HepG2 (cell line): ENCODE measurements around the gene JADE2. TPM values are rescaled to one million over a fixed set of nuclear protein-coding genes. Genes with fewer than 3 reads are reported as not detected.

ENCODE experiments used
- MAFK ChIP-seq, 2 experiments: IDR thresholded peaks in 1 of 2; conservative IDR thresholded peaks in 1 of 2; 2 replicates each; pipeline ENCODE4 v1.6.1; 2011; ENCODE audit warnings: improper control_type of control experiment in 2 of 2, low read length in 2 of 2
- NCOA1 ChIP-seq: sonication (generic); formaldehyde crosslinking; IDR thresholded peaks from 2 replicates; pipeline ENCODE4 v1.9.0; 2021; ENCODE audit warnings: missing genetic modification reagents
- NR1H2 ChIP-seq: sonication (generic); formaldehyde crosslinking; IDR thresholded peaks from 2 replicates; pipeline ENCODE4 v1.8.1; 2022; ENCODE audit warnings: low read depth, missing genetic modification reagents, borderline replicate concordance
- TBX3 ChIP-seq: fragments of 450-650 bp; IDR thresholded peaks from 2 replicates; pipeline ENCODE4 v1.6.1; 2017; ENCODE audit warnings: antibody characterized with exemption, mild to moderate bottlenecking, inconsistent platforms, borderline replicate concordance
- ZC3H13 ChIP-seq: sonication (generic); formaldehyde crosslinking; IDR thresholded peaks from 2 replicates; pipeline ENCODE4 v1.8.1; 2023; ENCODE audit warnings: mild to moderate bottlenecking, missing genetic modification reagents, moderate library complexity
- ZNF121 ChIP-seq: sonication (generic); formaldehyde crosslinking; IDR thresholded peaks from 2 replicates; pipeline ENCODE4 v1.5.0; 2020; ENCODE audit warnings: mild to moderate bottlenecking, missing genetic modification reagents
- ZNF569 ChIP-seq: sonication (generic); formaldehyde crosslinking; IDR thresholded peaks from 2 replicates; pipeline ENCODE4 v1.5.0; 2020; ENCODE audit warnings: mild to moderate bottlenecking, missing genetic modification reagents, moderate library complexity, borderline replicate concordance
- ZNF782 ChIP-seq: sonication (generic); formaldehyde crosslinking; IDR thresholded peaks from 2 replicates; pipeline ENCODE4 v1.4.0; 2020; ENCODE audit warnings: missing genetic modification reagents, mild to moderate bottlenecking, borderline replicate concordance
- polyA plus RNA-seq, 8 experiments: library from polyadenylated mRNA; depleted of rRNA in 3 of 8; stranded (reverse) in 7 of 8; unstranded in 1 of 8; fragments of >200 nt; fragmentation: Illumina TruSeq in 4 of 8; extraction: Trizol in 4 of 8; gene quantifications; 2 replicates each; pipeline versions ENCODE4 v1.2.1 to v1.2.3, GENCODE V29; 2011 to 2016; ENCODE audit warnings: low read depth in 4 of 8, missing spikeins in 1 of 8, mixed read lengths in 1 of 8; ENCODE audit not compliant: insufficient read depth in 1 of 8
- total RNA-seq, 5 experiments: library from RNA; depleted of rRNA; stranded (reverse); fragments of >200 nt; fragmentation: Illumina TruSeq; extraction: Trizol; gene quantifications; 2 replicates each; pipeline ENCODE4 v1.2.3, GENCODE V29; 2016; ENCODE audit warnings: low read depth in 1 of 5
- TF ChIP-seq, protein P1 (sequence below): sonication (generic); formaldehyde crosslinking; IDR thresholded peaks from 2 replicates; pipeline ENCODE4 v1.4.0; 2020; ENCODE audit warnings: missing genetic modification reagents
- TF ChIP-seq, protein P2 (sequence below): fragments of 450-650 bp; IDR thresholded peaks from 2 replicates; pipeline ENCODE4 v1.6.1; 2017

JADE2 gene
- total and polyA plus RNA-seq, 2 of the 13 experiments (the other 11 are each of a cell fraction or from before 2014, with no cell fraction given) = 7.5 to 15.1 TPM

DNA sequence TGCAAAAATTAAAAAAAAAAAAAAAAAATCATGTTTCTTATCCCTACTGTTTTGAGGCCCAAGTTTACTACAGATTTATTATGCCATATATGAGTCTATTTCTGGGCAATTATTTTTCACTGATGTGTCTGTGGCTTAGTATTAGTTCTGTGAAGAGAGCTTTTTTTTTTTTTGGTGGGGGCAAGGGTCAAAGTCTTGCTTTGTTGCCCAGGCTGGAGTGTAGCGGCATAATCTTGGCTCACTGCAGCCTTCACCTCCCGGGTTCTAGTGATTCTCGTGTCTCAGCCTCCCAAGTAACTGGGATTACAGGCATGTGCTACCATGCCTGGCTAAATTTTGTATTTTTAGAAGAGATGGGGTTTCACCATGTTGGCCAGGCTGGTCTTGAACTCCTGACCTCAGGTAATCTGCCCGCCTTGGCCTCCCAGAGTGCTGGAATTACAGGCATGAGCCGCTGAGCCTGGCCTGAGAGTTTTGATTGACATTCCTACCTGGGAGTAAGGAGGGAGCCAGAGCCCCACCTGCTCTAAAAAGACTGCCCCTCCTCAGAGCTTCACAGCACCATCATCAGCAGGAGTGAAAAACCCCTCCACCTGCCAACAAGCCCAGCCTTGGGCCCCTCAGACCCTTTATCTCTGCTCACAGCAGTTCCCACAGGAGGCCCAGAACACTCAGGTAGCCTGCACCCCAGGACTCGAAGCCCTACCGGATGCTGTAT lies 36.1 kb upstream of the JADE2 start (continued):
- no peak for TF ChIP-seq ZNF782 (CRISPR knock-in tag)
- TF ChIP-seq ZNF121 = 0 out of 2 replicates have a peak, but pooled peaks have one; percentile 26
- TF ChIP-seq MAFK (conservative IDR thresholded peaks at IDR 0.05 in 1 of 2, IDR thresholded peaks at IDR 0.05 in 1 of 2; ENCODE audit: low read length in 2 of 2) = no peak
- TF ChIP-seq, protein P1, sequence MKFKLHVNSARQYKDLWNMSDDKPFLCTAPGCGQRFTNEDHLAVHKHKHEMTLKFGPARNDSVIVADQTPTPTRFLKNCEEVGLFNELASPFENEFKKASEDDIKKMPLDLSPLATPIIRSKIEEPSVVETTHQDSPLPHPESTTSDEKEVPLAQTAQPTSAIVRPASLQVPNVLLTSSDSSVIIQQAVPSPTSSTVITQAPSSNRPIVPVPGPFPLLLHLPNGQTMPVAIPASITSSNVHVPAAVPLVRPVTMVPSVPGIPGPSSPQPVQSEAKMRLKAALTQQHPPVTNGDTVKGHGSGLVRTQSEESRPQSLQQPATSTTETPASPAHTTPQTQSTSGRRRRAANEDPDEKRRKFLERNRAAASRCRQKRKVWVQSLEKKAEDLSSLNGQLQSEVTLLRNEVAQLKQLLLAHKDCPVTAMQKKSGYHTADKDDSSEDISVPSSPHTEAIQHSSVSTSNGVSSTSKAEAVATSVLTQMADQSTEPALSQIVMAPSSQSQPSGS (CRISPR knock-in tag) = no peak
- TF ChIP-seq TBX3 = no peak
- TF ChIP-seq NR1H2 = no peak
- no peak for TF ChIP-seq NCOA1 (CRISPR knock-in tag)
- no peak for TF ChIP-seq ZC3H13 (CRISPR knock-in tag)
- TF ChIP-seq, protein P2, sequence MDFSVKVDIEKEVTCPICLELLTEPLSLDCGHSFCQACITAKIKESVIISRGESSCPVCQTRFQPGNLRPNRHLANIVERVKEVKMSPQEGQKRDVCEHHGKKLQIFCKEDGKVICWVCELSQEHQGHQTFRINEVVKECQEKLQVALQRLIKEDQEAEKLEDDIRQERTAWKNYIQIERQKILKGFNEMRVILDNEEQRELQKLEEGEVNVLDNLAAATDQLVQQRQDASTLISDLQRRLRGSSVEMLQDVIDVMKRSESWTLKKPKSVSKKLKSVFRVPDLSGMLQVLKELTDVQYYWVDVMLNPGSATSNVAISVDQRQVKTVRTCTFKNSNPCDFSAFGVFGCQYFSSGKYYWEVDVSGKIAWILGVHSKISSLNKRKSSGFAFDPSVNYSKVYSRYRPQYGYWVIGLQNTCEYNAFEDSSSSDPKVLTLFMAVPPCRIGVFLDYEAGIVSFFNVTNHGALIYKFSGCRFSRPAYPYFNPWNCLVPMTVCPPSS = no peak
- TF ChIP-seq ZNF569 (CRISPR knock-in tag) = no peak
